ENCODE results near the gene CIAO3.
"Not testable (repeated sequence)": the region's sequence is repeated elsewhere in the genome, so short reads cannot be mapped to it uniquely, and the experiment has no call there.

Gene CIAO3

DNA sequence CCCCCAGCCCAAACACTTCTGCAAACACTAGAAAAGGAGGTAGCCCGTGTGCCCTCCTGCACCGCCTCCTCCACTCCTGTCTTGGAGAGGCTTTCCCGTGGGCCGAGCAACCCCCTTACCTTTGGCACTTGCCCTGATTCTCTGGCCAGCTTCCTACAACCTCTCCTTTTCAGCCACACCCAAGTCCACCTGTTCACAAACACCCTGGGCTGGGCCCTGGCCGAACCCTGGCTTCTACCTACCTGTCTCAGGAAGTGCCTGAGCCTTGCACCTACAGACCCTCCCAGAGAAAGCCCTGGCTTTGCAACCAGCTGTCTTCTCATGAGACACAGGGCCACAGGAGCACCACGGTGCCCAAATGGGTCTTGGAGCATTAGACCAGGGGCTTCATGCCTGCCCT is 21.9 kb downstream of the CIAO3 start:
- no peaks in the 10 kb centered on the region for H3K36me3 Mint-ChIP-seq
- H3K27me3 Mint-ChIP-seq, result no peaks in the 10 kb centered on the region
- peak overlapping the region; percentile 68 for H3K27ac Mint-ChIP-seq
- H3K9me3 Mint-ChIP-seq (ENCODE audit: low read depth), result no peaks in the 10 kb centered on the region
- H3K4me3 Mint-ChIP-seq, result peak overlapping the region; percentile 68
- peaks cover 26% of the 10 kb centered on the region for H3K4me1 Mint-ChIP-seq (ENCODE audit: low read depth)

DNA sequence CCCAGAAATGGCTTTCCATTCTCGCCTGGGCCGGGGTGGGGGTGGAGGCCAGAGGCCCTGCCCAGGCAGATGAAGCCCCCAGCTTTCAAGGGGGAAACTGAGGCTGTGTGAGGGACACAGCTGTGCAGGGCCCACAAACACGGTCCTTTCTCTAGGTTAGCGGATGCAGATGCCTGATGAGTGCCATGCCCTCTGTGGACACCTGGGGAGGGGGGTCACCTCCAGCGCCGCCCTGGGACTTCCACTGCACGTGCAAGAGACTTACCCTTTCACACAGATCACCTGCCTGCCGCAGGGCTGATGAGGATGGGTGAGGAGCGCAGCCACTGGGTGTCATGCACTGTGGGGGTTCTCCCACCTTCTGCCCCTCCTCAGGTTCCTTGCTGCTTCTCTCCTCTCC is 22.4 kb downstream of the CIAO3 start:
- Mint-ChIP-seq H3K36me3 (no peaks in the 10 kb centered on the region), H3K27me3 (no peaks in the 10 kb centered on the region), H3K4me3 (peak overlapping the region; percentile 68), H3K27ac (no peak overlapping the region), H3K4me1 (ENCODE audit: low read depth) (peaks cover 24% of the 10 kb centered on the region), H3K9me3 (ENCODE audit: low read depth) (no peaks in the 10 kb centered on the region)

DNA sequence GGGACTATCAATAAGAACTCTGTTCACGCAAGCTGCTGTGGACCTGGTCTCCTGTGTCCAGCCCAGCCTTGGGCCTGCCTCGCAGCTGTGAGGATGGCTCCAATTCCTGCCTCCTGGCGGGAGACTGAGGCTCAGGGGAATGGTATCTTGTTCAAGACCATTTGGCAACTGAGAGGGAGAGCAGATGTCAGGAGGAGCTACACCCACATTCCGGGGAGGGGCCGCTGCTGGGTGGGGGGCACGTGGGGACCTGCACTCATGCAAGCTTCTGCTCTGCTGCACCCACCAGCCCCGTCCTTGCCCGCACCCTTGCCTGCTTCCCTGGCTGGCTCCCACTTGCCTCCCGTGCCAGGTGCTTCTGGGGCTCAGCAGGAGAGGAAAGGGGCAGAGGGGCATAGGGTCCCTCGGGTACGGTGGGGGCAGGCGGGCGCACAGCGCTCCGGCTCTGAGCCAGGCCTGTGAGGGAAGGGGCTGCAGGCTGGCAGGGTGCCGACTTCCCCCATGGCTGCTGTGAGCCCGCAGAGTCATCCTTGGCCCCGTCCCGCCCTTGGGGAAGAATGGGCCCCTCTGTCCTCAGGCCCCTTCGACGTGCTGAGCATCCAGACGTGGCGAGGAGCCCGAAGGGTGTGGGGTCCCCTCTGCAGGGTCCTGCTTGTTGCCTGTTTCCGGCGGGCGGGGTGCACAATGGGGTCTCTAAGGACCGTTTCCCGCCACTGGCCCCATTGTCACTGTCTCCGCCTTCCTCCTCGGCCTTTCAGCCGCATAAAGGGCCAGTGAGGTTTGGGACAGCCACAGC is 23.1 kb downstream of the CIAO3 start:
- Mint-ChIP-seq H3K4me1 (ENCODE audit: low read depth) (peaks cover 22% of the 10 kb centered on the region), H3K36me3 (no peaks in the 10 kb centered on the region), H3K4me3 (no peak overlapping the region), H3K27me3 (peaks cover 2% of the 10 kb centered on the region), H3K27ac (no peak overlapping the region), H3K9me3 (ENCODE audit: low read depth) (no peaks in the 10 kb centered on the region)

- peaks cover 3% of the 10 kb centered on the region for H3K27me3 Mint-ChIP-seq
- no peaks in the 10 kb centered on the region for H3K9me3 Mint-ChIP-seq (ENCODE audit: low read depth)
- H3K27ac Mint-ChIP-seq, result no peak overlapping the region
- H3K4me3 Mint-ChIP-seq, result no peak overlapping the region
- H3K36me3 Mint-ChIP-seq, result no peaks in the 10 kb centered on the region
- H3K4me1 Mint-ChIP-seq (ENCODE audit: low read depth), result peaks cover 20% of the 10 kb centered on the region
Measured at GRCh38 chr16:716768-717325, 23.9 kb downstream of the CIAO3 start.

DNA sequence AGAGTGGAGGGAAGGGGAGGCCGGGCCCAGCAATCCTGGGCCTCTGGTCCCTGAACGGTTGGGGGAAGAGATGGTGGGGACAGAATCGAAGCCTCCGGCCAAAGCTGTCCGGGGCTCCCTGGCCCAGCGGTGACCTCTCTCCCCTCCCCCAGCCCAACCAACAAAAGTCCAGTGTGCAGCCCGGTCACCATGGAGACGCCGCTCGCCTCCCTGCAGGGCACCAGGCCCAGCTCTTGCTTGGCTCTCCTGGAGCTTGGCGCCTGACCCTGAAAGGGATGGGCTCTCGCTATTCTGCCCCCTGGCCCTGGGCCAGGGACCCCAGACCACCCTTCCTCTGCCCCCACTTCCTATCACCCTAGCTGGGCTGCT is 24.6 kb downstream of the CIAO3 start:
- Mint-ChIP-seq H3K9me3 (ENCODE audit: low read depth) (no peaks in the 10 kb centered on the region), H3K4me3 (peak overlapping the region; percentile 78), H3K36me3 (no peaks in the 10 kb centered on the region), H3K27me3 (peaks cover 3% of the 10 kb centered on the region), H3K27ac (no peak overlapping the region), H3K4me1 (ENCODE audit: low read depth) (peaks cover 20% of the 10 kb centered on the region)

GRCh38 chr16:715477-716199 is 25.2 kb downstream of the CIAO3 start:
- Mint-ChIP-seq H3K4me3 (peak overlapping the region; percentile 78), H3K4me1 (ENCODE audit: low read depth) (peaks cover 20% of the 10 kb centered on the region), H3K27ac (no peak overlapping the region), H3K9me3 (ENCODE audit: low read depth) (no peaks in the 10 kb centered on the region), H3K36me3 (no peaks in the 10 kb centered on the region), H3K27me3 (peaks cover 3% of the 10 kb centered on the region)

- no peak within 1 kb of the TSS for H3K27ac Mint-ChIP-seq
- H3K4me3 Mint-ChIP-seq, result peak within 1 kb of the TSS; percentile 78
- no peaks in the 10 kb centered on the region for H3K36me3 Mint-ChIP-seq
- H3K9me3 Mint-ChIP-seq (ENCODE audit: low read depth), result no peaks in the 10 kb centered on the region
- peaks cover 16% of the 10 kb centered on the region for H3K4me1 Mint-ChIP-seq (ENCODE audit: low read depth)
- H3K27me3 Mint-ChIP-seq, result peaks cover 3% of the 10 kb centered on the region
Measured at GRCh38 chr16:714558-715476, 26.0 kb downstream of the CIAO3 start, which contains the start of gene METRN. Gene METRN, plus strand, starts transcription at chr16:715118. Its CDS starts 172 bp downstream, at chr16:715290.

- Mint-ChIP-seq H3K27me3 (peaks cover 3% of the 10 kb centered on the region), H3K27ac (no peak overlapping the region), H3K36me3 (no peaks in the 10 kb centered on the region), H3K9me3 (ENCODE audit: low read depth) (no peaks in the 10 kb centered on the region), H3K4me3 (peak overlapping the region; percentile 3), H3K4me1 (ENCODE audit: low read depth) (peaks cover 10% of the 10 kb centered on the region)
Measured at GRCh38 chr16:714079-714478, 26.7 kb downstream of the CIAO3 start.

DNA sequence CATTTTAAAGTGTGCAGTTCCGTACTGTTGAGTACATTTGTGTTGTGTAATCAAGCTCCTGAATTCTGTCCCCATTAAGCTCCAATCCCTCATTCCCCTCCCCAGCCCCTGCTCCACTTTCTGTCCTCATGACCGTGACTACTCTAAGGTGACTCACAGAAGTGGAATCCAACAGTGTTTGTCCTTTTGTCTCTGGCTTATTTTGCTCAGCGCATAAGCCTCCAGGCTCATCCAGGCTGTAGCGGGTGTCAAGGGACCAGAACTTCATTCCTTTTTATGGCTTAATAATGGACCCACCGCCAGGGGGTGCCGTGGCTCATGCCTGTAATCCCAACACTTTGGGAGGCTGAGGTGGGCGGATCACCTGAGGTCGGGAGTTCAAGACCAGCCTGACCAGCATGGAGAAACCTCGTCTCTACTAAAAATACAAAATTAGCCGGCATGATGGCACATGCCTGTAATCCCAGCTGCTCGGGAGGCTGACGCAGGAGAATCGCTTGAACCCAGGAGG is 28.0 kb downstream of the CIAO3 start:
- H3K4me1 Mint-ChIP-seq (ENCODE audit: low read depth); H3K9me3 Mint-ChIP-seq (ENCODE audit: low read depth); H3K36me3 Mint-ChIP-seq; H3K4me3 Mint-ChIP-seq; H3K27ac Mint-ChIP-seq: not testable (repeated sequence)
- H3K27me3 Mint-ChIP-seq, result peaks cover 13% of the 10 kb centered on the region

DNA sequence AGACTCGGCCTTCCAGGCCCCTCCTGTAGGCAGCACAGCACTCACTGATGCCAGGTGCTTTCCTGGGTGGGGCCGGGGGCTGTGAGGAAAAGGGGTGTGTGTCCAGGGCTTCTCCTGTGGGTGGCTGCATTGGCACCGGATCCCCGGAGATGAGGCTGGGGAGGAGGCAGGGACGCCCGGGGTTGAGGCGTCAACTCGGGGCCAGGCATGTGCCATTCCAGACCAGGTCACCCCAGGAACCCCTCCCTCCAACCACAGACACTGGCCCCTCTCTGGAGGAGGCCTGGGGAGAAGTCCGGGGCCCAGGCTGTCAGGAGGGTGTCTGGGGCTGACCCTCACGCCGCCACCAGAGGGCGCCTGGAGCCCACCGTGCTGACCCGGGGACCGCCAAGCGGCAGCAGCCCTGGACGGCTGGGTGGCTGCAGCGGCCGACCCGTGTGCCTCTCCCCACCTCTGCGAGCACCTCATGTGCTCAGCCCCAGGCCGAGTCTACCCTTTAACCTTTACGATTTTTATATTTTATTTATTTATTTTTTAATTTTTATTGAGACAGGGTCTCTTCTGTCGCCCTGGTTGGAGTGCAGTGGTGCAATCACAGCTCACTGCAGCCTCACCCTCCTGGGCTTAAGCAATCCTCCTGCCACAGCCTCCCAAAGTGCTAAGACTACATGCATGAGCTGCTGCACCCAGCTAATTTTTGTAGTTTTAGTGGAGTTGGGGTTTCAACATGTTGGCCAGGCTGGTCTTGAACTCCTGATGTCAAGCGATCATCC is 29.1 kb downstream of the CIAO3 start:
- Mint-ChIP-seq H3K36me3 (no peaks in the 10 kb centered on the region), H3K27me3 (peaks cover 15% of the 10 kb centered on the region), H3K4me3 (no peak overlapping the region)

DNA sequence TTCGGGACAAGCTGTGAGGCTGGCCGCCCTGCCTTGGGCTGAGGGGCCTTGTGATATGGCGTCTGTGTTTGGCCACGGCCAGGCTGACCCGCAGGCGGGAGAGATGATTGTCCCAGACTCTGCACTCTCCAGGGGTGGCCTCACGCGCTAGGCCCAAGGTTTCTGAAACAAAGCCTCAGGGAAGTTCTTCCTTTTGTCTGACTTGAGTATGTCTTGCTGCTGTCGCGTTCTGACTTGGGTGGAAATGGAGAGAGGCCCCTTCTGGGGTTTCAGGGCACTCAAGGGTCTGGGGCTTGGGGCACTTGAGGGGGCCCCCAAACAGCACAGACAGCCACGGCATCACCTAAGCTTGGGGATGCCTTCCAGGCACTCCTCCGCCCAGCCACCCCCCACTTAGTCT is 29.7 kb downstream of the CIAO3 start:
- Mint-ChIP-seq H3K9me3 (ENCODE audit: low read depth) (no peaks in the 10 kb centered on the region), H3K36me3 (no peaks in the 10 kb centered on the region), H3K4me1 (ENCODE audit: low read depth) (peaks cover 8% of the 10 kb centered on the region), H3K27ac (no peak overlapping the region), H3K27me3 (peaks cover 15% of the 10 kb centered on the region), H3K4me3 (no peak overlapping the region)

More for the DNA sequence above, 29.1 kb downstream of the CIAO3 start:
- Mint-ChIP-seq H3K9me3 (ENCODE audit: low read depth) (no peaks in the 10 kb centered on the region), H3K4me1 (ENCODE audit: low read depth) (peaks cover 7% of the 10 kb centered on the region), H3K27ac (no peak overlapping the region)

GRCh38 chr16:710500-711075 is 30.2 kb downstream of the CIAO3 start:
- no peak overlapping the region for H3K27ac Mint-ChIP-seq
- peaks cover 15% of the 10 kb centered on the region for H3K27me3 Mint-ChIP-seq
- H3K9me3 Mint-ChIP-seq (ENCODE audit: low read depth), result no peaks in the 10 kb centered on the region
- no peaks in the 10 kb centered on the region for H3K36me3 Mint-ChIP-seq
- no peak overlapping the region for H3K4me3 Mint-ChIP-seq
- H3K4me1 Mint-ChIP-seq (ENCODE audit: low read depth), result peaks cover 6% of the 10 kb centered on the region

GRCh38 chr16:709566-710499 is 31.0 kb downstream of the CIAO3 start:
- no peaks in the 10 kb centered on the region for H3K9me3 Mint-ChIP-seq (ENCODE audit: low read depth)
- no peak overlapping the region for H3K4me3 Mint-ChIP-seq
- H3K4me1 Mint-ChIP-seq (ENCODE audit: low read depth), result peaks cover 6% of the 10 kb centered on the region
- H3K36me3 Mint-ChIP-seq, result no peaks in the 10 kb centered on the region
- no peak overlapping the region for H3K27ac Mint-ChIP-seq
- H3K27me3 Mint-ChIP-seq, result peaks cover 15% of the 10 kb centered on the region

All from activated naive CD8-positive, alpha-beta T cell (primary cell).